GM12878 (cell line): ENCODE results near the gene SV2B. TPM values are rescaled to one million over a fixed set of nuclear protein-coding genes. Genes with fewer than 3 reads are reported as not detected.

Experiments
- ATAC-seq: fragments of 200-7000 bp; cut with Tn5 transposase; 3 replicates; pipeline ENCODE4 v1.9.1; 2020; ENCODE audit warnings: mild to moderate bottlenecking, moderate library complexity
- BruUV-seq: library from RNA; stranded (reverse); fragments of 400-500 nt; replicated peaks from 2 replicates; lab custom pipeline; 2021; lab: Mats Ljungman, UMichigan
- CTCF ChIA-PET: fragments of 300-600 bp; sonication (Branson Sonifier 250); formaldehyde crosslinking; extraction: SDS; loops from one replicate; lab custom pipeline; 2021; ENCODE audit warnings: inconsistent platforms; lab: Yijun Ruan, JAX
- POLR2A ChIA-PET: fragments of 350-600 bp; formaldehyde crosslinking; extraction: SDS; loops from one replicate; lab custom pipeline; 2021; ENCODE audit warnings: inconsistent platforms; lab: Charles Lee
- RAD21 ChIA-PET: fragments of 300-600 bp; sonication (Branson Sonifier 250); formaldehyde crosslinking; loops from one replicate; lab custom pipeline; 2023; ENCODE audit warnings: antibody characterized with exemption; ENCODE audit not compliant: unreplicated experiment; lab: Charles Lee
- SMC1A ChIA-PET: fragments of 300-600 bp; sonication (Branson Sonifier 250); formaldehyde crosslinking; loops from one replicate; lab custom pipeline; 2023; ENCODE audit not compliant: unreplicated experiment, uncharacterized antibody; lab: Charles Lee
- DNase-seq: peaks from one replicate; pipeline ENCODE4 v3.0.0-alpha.2; 2011; ENCODE audit warnings: low read depth, low spot score
- FAIRE-seq: peaks from 3 replicates; lab custom pipeline; 2011; peaks lifted over from hg19 to GRCh38; lab: Jason Lieb, UNC
- H2AFZ ChIP-seq: 2 replicates; pipeline ENCODE4 v1.6.0; 2011; ENCODE audit warnings: low read depth, low read length, control low read depth; ENCODE audit not compliant: control insufficient read depth
- H3K27ac ChIP-seq: 2 replicates; pipeline ENCODE4 v1.5.1; 2011; ENCODE audit warnings: control low read depth; ENCODE audit not compliant: control insufficient read depth, insufficient read depth
- H3K27me3 ChIP-seq, 2 experiments: replicated peaks in 1 of 2; 2 replicates each; pipeline versions ENCODE4 v1.6.0 to v1.6.1; 2011; ENCODE audit warnings: low read length in 1 of 2; ENCODE audit not compliant: control insufficient read depth in 2 of 2, insufficient read depth in 2 of 2
- H3K36me3 ChIP-seq, 2 experiments: 2 replicates each; pipeline ENCODE4 v1.5.1; 2011; ENCODE audit warnings: low read length in 1 of 2; ENCODE audit not compliant: control insufficient read depth in 2 of 2, insufficient read depth in 2 of 2
- H3K4me1 ChIP-seq: 2 replicates; pipeline ENCODE4 v1.6.1; 2011; ENCODE audit warnings: mild to moderate bottlenecking, low read length, moderate library complexity, mixed read lengths; ENCODE audit not compliant: control insufficient read depth, insufficient read depth
- H3K4me2 ChIP-seq: 2 replicates; pipeline ENCODE4 v1.6.0; 2011; ENCODE audit warnings: control low read depth; ENCODE audit not compliant: control insufficient read depth, insufficient read depth
- H3K4me3 ChIP-seq: fragments of 200-600 bp; sonication (generic); 2 replicates; pipeline ENCODE4 v1.5.1; 2016
- H3K79me2 ChIP-seq: 2 replicates; pipeline ENCODE4 v1.6.0; 2011; ENCODE audit warnings: low read length; ENCODE audit not compliant: control insufficient read depth, insufficient read depth
- H3K9ac ChIP-seq: 2 replicates; pipeline ENCODE4 v1.8.0; 2011; ENCODE audit warnings: low read length, control low read depth, mixed read lengths; ENCODE audit not compliant: control insufficient read depth, insufficient read depth
- H3K9me3 ChIP-seq: replicated peaks from 3 replicates; pipeline ENCODE4 v1.5.1; 2011; ENCODE audit warnings: mild to moderate bottlenecking, low read length; ENCODE audit not compliant: control insufficient read depth, insufficient read depth
- H4K20me1 ChIP-seq: 2 replicates; pipeline ENCODE4 v1.6.0; 2011; ENCODE audit not compliant: control insufficient read depth, insufficient read depth
- CBX5 ChIP-seq: sonication (generic); IDR thresholded peaks from 2 replicates; pipeline ENCODE4 v1.6.1; 2016; ENCODE audit warnings: low read depth, moderate library complexity, mild to moderate bottlenecking, inconsistent platforms
- GABPA ChIP-seq: IDR thresholded peaks from 2 replicates; pipeline ENCODE4 v1.6.1; 2014; ENCODE audit warnings: antibody characterized with exemption, low read depth, mild to moderate bottlenecking, inconsistent platforms
- HCFC1 ChIP-seq: fragments of 150-350 bp; IDR thresholded peaks from 2 replicates; pipeline ENCODE4 v1.6.1; 2014; ENCODE audit warnings: low read length
- IRF4 ChIP-seq: IDR thresholded peaks from 2 replicates; pipeline ENCODE4 v1.6.1; 2011; ENCODE audit warnings: low read depth, low read length
- KLF5 ChIP-seq: fragments of 450-650 bp; IDR thresholded peaks from 2 replicates; pipeline ENCODE4 v1.6.1; 2014; ENCODE audit warnings: mild to moderate bottlenecking; ENCODE audit not compliant: partially characterized antibody
- LARP7 ChIP-seq: fragments of 450-650 bp; IDR thresholded peaks from 2 replicates; pipeline ENCODE4 v1.6.1; 2017; ENCODE audit warnings: mild to moderate bottlenecking
- MEF2B ChIP-seq: fragments of 450-650 bp; IDR thresholded peaks from 2 replicates; pipeline ENCODE4 v1.6.1; 2018; ENCODE audit warnings: mild to moderate bottlenecking, moderate library complexity; ENCODE audit not compliant: partially characterized antibody, poor library complexity, severe bottlenecking
- MXI1 ChIP-seq: fragments of 150-350 bp; IDR thresholded peaks from 2 replicates; pipeline ENCODE4 v1.6.1; 2011; ENCODE audit warnings: low read depth, mild to moderate bottlenecking, inconsistent platforms, low read length, improper control_type of control experiment
- MYC ChIP-seq: IDR thresholded peaks from 2 replicates; pipeline ENCODE4 v1.6.1; 2011; ENCODE audit warnings: mild to moderate bottlenecking, low read length, moderate library complexity, inconsistent platforms; ENCODE audit not compliant: insufficient read depth, insufficient replicate concordance, insufficient read length, severe bottlenecking
- NFYB ChIP-seq: IDR thresholded peaks from 2 replicates; pipeline ENCODE4 v1.6.1; 2011; ENCODE audit warnings: low read depth, mild to moderate bottlenecking, low read length, improper control_type of control experiment, moderate library complexity; ENCODE audit not compliant: insufficient read depth
- NR2C2 ChIP-seq: IDR thresholded peaks from 2 replicates; pipeline ENCODE4 v1.6.1; 2011; ENCODE audit warnings: borderline replicate concordance, low read depth; ENCODE audit not compliant: control insufficient read depth, insufficient read length
- NR2F1 ChIP-seq: fragments of 450-650 bp; conservative IDR thresholded peaks from 2 replicates; pipeline ENCODE4 v1.6.1; 2017; ENCODE audit warnings: mild to moderate bottlenecking
- PKNOX1 ChIP-seq: fragments of 450-650 bp; IDR thresholded peaks from 2 replicates; pipeline ENCODE4 v1.6.1; 2016; ENCODE audit warnings: mild to moderate bottlenecking
- STAT1 ChIP-seq: fragments of 450-650 bp; conservative IDR thresholded peaks from 2 replicates; pipeline ENCODE4 v1.6.1; 2014; ENCODE audit warnings: antibody characterized with exemption, mild to moderate bottlenecking
- SUPT20H ChIP-seq: IDR thresholded peaks from 2 replicates; pipeline ENCODE4 v1.6.1; 2011; ENCODE audit warnings: low read depth, mild to moderate bottlenecking, low read length, moderate library complexity, borderline replicate concordance; ENCODE audit not compliant: control insufficient read depth
- TARDBP ChIP-seq: IDR thresholded peaks from 2 replicates; pipeline ENCODE4 v1.6.1; 2016; ENCODE audit warnings: borderline replicate concordance
- TCF7 ChIP-seq: IDR thresholded peaks from 2 replicates; pipeline ENCODE4 v1.6.1; 2014; ENCODE audit warnings: antibody characterized with exemption, borderline replicate concordance
- ZNF274 ChIP-seq: IDR thresholded peaks from one replicate; pipeline ENCODE4 v1.8.0; 2011; ENCODE audit not compliant: insufficient read length, insufficient read depth
- ZNF687 ChIP-seq: fragments of 450-650 bp; IDR thresholded peaks from 2 replicates; pipeline ENCODE4 v1.6.1; 2017; ENCODE audit warnings: mild to moderate bottlenecking, moderate library complexity
- ZSCAN29 ChIP-seq: fragments of 450-650 bp; IDR thresholded peaks from 2 replicates; pipeline ENCODE4 v1.6.1; 2017; ENCODE audit warnings: mild to moderate bottlenecking, moderate library complexity
- WGBS: methylation state at CpG from one replicate; pipeline ENCODE4 v1.1.6; 2016; ENCODE audit warnings: low lambda C conversion rate; ENCODE audit not compliant: insufficient replicate concordance, insufficient coverage; ENCODE audit errors: missing lambda C conversion rate; 5-methylcytosine and 5-hydroxymethylcytosine counted together
- in situ Hi-C: fragments of 300-500 bp; cut with MboI; formaldehyde crosslinking; loops from 9 replicates; pipeline ENCODE4 v1.14.3; 2018; ENCODE audit warnings: mixed read lengths
- intact Hi-C: fragments of 100-400 bp; cut with micrococcal nuclease; formaldehyde crosslinking; loops from one replicate; pipeline ENCODE4 v1.14.2; 2022; ENCODE audit not compliant: unreplicated experiment
- polyA plus RNA-seq, 11 experiments: library from polyadenylated mRNA; depleted of rRNA in 4 of 11; unstranded in 6 of 11; stranded (reverse) in 5 of 11; fragments of >200 nt; fragmentation: Nextera tagmentation in 4 of 11; fragmentation: Illumina TruSeq in 1 of 11; extraction: Ambion mirVana in 4 of 11; extraction: Trizol in 1 of 11; gene quantifications; 1 replicate in 1 of 11; 2 replicates in 10 of 11; pipeline versions ENCODE4 v1.2.1 to v1.2.3, GENCODE V29; 2011 to 2016; ENCODE audit warnings: inconsistent platforms in 2 of 11, missing spikeins in 2 of 11, low read depth in 1 of 11
- total RNA-seq, 4 experiments: library from RNA; depleted of rRNA in 3 of 4; stranded (reverse); fragments of >200 nt in 3 of 4; fragmentation: Illumina TruSeq in 1 of 4; extraction: Trizol in 1 of 4; gene quantifications; 2 replicates each; pipeline versions ENCODE4 v1.2.1 to v1.2.3, GENCODE V29; 2013 to 2021

Gene SV2B
- total and polyA plus RNA-seq, 10 of the 15 experiments (the other 5 are each of a cell fraction or from before 2014, with no cell fraction given): 0.03 to 1.7 (median 1.3) TPM

- ChIA-PET POLR2A (no interaction called here), SMC1A (interaction anchor here (1.1 kb wide), 1 partner anchor 9 kb away, joined by 3 read pairs; no protein-coding TSS in a partner anchor), CTCF (interaction anchor here (0.7 to 2.3 kb wide), 4 partner anchors 9 to 203 kb away, joined by 3 to 14 read pairs (median 4); no protein-coding TSS in a partner anchor), RAD21 (no interaction called here)
- no peaks in the 10 kb centered on the region; the same call in 2 of the 3 replicates for H3K9me3 ChIP-seq
- no TSS peak for BruUV-seq
- H3K79me2 ChIP-seq: no peaks in the 10 kb centered on the region
- H3K36me3 ChIP-seq: no peaks in the 10 kb centered on the region
- H2AFZ ChIP-seq: no peak overlapping the region
- H3K27me3 ChIP-seq: no peaks in the 10 kb centered on the region; a peak in 1 of 4 replicates
- no peak for FAIRE-seq
- in situ Hi-C loops: no loop called here
- H3K27ac ChIP-seq: no peak overlapping the region
- H4K20me1 ChIP-seq: no peaks in the 10 kb centered on the region
- no peak overlapping the region for H3K4me2 ChIP-seq
- ATAC-seq: no peak
- WGBS: 71% methylated on average over 2 of the region's 2 CpGs
- no peaks in the 10 kb centered on the region for H3K4me1 ChIP-seq
- no peak overlapping the region for H3K4me3 ChIP-seq
- DNase-seq: no peak
- TF ChIP-seq LARP7 (no peak), GABPA (no peak), IRF4 (no peak), SUPT20H (no peak), ZSCAN29 (no peak), TCF7 (no peak), TARDBP (no peak), CBX5 (no peak), ZNF687 (no peak), NR2F1 (no peak), MYC (no peak), KLF5 (no peak), PKNOX1 (no peak), NR2C2 (no peak), NFYB (no peak), STAT1 (no peak), ZNF274 (no peak), MEF2B (no peak), MXI1 (no peak), HCFC1 (no peak)
- intact Hi-C loops: no loop called here
- no peak overlapping the region for H3K9ac ChIP-seq
Observed at GRCh38 chr15:91068436-91068835, 31.6 kb upstream of the SV2B start.
